ENCODE data around the gene CPLX3. TPM values are rescaled to one million over a fixed set of nuclear protein-coding genes. Genes with fewer than 3 reads are reported as not detected.

CPLX3 gene
- total RNA-seq, 1 donor from 2014 or later: not detected

GRCh38 chr15:74873756-74874424 is 47.5 kb downstream of the CPLX3 start:
- Histone ChIP-seq H3K4me3 (peak overlapping the region; percentile 48 to 80), H3K36me3 (no peaks in the 10 kb centered on the region), H3K27me3 (no peaks in the 10 kb centered on the region), H3K4me1 (peaks cover 6 to 38% of the 10 kb centered on the region in 2 donors), H3K9me3 (no peaks in the 10 kb centered on the region), H3K27ac (peak overlapping the region; percentile 83 to 94)
- TF ChIP-seq, protein P1, sequence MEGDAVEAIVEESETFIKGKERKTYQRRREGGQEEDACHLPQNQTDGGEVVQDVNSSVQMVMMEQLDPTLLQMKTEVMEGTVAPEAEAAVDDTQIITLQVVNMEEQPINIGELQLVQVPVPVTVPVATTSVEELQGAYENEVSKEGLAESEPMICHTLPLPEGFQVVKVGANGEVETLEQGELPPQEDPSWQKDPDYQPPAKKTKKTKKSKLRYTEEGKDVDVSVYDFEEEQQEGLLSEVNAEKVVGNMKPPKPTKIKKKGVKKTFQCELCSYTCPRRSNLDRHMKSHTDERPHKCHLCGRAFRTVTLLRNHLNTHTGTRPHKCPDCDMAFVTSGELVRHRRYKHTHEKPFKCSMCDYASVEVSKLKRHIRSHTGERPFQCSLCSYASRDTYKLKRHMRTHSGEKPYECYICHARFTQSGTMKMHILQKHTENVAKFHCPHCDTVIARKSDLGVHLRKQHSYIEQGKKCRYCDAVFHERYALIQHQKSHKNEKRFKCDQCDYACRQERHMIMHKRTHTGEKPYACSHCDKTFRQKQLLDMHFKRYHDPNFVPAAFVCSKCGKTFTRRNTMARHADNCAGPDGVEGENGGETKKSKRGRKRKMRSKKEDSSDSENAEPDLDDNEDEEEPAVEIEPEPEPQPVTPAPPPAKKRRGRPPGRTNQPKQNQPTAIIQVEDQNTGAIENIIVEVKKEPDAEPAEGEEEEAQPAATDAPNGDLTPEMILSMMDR (IDR thresholded peaks at IDR 0.05): no peak
- DNase-seq (ENCODE audit: low spot score in 2 of 2): no peak
- intact Hi-C loops (cut with DNase I): loop anchor here (1.0 to 2.0 kb wide), 3 partner anchors 15 to 33 kb away; partner anchors contain the start of genes FAM219B and ULK3

DNA sequence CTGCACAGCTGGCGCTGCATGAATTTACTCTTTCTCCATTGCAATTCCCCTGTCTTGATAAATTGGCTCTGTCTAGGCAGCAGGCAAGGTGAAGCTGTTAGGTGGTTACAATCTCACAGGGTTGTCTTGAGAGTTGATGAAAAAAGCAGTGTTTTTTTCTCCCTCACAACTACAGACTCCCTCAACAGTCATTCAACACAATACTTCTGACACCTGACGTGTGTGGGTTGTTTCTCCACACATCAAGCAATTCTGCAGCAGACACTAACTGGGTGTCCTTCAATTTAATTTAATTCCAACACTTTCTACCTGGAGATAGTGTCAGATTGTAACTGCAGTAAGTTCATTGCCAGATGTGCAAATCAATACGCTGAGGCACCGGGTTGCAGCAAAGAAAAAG is 51.8 kb downstream of the CPLX3 start:
- DNase-seq (ENCODE audit: low spot score in 2 of 2): no peak
- intact Hi-C loops (cut with DNase I): no loop called here
- Histone ChIP-seq H3K27me3 (no peaks in the 10 kb centered on the region), H3K4me3 (no peak overlapping the region), H3K9me3 (no peaks in the 10 kb centered on the region), H3K27ac (no peak overlapping the region), H3K4me1 (peaks cover 0 to 4% of the 10 kb centered on the region in 2 donors), H3K36me3 (no peaks in the 10 kb centered on the region)
- TF ChIP-seq, protein P1 (IDR thresholded peaks at IDR 0.05): no peak

Other genes with a start within 250 kb of the CPLX3 start
- gene CLK3, start 210.8 kb upstream of the CPLX3 start, total RNA-seq: 154 TPM
- gene EDC3, start 130.6 kb upstream of the CPLX3 start, total RNA-seq: 8.8 TPM
- 10.3 TPM for gene CYP1A1, start 101.1 kb upstream of the CPLX3 start, total RNA-seq
- gene CYP1A2, start 77.8 kb upstream of the CPLX3 start, total RNA-seq: not detected
- 31.0 TPM for gene CSK, start 44.5 kb upstream of the CPLX3 start, total RNA-seq
- not detected for gene LMAN1L, start 13.8 kb upstream of the CPLX3 start, total RNA-seq
- gene ULK3, start 16.5 kb downstream of the CPLX3 start, total RNA-seq: 54.0 TPM
- gene SCAMP2, start 46.7 kb downstream of the CPLX3 start, total RNA-seq: 90.8 TPM
- 118 TPM for gene MPI, start 63.4 kb downstream of the CPLX3 start, total RNA-seq
- 17.5 TPM for gene FAM219B, start 80.2 kb downstream of the CPLX3 start, total RNA-seq
- 83.5 TPM for gene COX5A, start 111.4 kb downstream of the CPLX3 start, total RNA-seq
- gene RPP25, start 130.1 kb downstream of the CPLX3 start, total RNA-seq: 28.4 TPM
- 0.43 TPM for gene SCAMP5, start 168.9 kb downstream of the CPLX3 start, total RNA-seq
- 8.9 TPM for gene PPCDC, start 197.0 kb downstream of the CPLX3 start, total RNA-seq